Measurements from ENCODE around the gene C14orf93. TPM values are rescaled to one million over a fixed set of nuclear protein-coding genes. Genes with fewer than 3 reads are reported as not detected.

Gene C14orf93
- total RNA-seq, 6 experiments from 2014 or later, result 3.6 to 7.0 (median 5.7) TPM

- Mint-ChIP-seq H3K27me3 (ENCODE audit: insufficient read depth) (peaks cover 5% of the 10 kb centered on the region; the same call in 1 of the 2 replicates), H3K27ac (peak overlapping the region; percentile 74), H3K4me3 (no peak overlapping the region), H3K4me1 (ENCODE audit: low read depth) (peaks cover 45% of the 10 kb centered on the region), H3K36me3 (ENCODE audit: low read depth) (peaks cover 28% of the 10 kb centered on the region), H3K9me3 (no peaks in the 10 kb centered on the region)
- no peak for DNase-seq
- TF ChIP-seq CTCF (IDR thresholded peaks at IDR 0.05), result no peak
Measured at GRCh38 chr14:22981090-22981875, 28.7 kb downstream of the C14orf93 start.

- Mint-ChIP-seq H3K4me3 (no peak overlapping the region; the same call in 1 of the 2 replicates), H3K27ac (peak overlapping the region; percentile 86), H3K36me3 (ENCODE audit: low read depth) (peaks cover 29% of the 10 kb centered on the region), H3K4me1 (ENCODE audit: low read depth) (peaks cover 48% of the 10 kb centered on the region), H3K9me3 (no peaks in the 10 kb centered on the region), H3K27me3 (ENCODE audit: insufficient read depth) (peaks cover 5% of the 10 kb centered on the region; the same call in 1 of the 2 replicates)
- TF ChIP-seq CTCF (IDR thresholded peaks at IDR 0.05), result no peak
- DNase-seq, result peak; percentile 38
Measured at GRCh38 chr14:22980672-22981089, 29.3 kb downstream of the C14orf93 start.

- H3K4me1 Mint-ChIP-seq (ENCODE audit: low read depth), result peaks cover 54% of the 10 kb centered on the region
- DNase-seq, result no peak
- peak overlapping the region; percentile 86 for H3K27ac Mint-ChIP-seq
- TF ChIP-seq CTCF (IDR thresholded peaks at IDR 0.05), result no peak
- no peaks in the 10 kb centered on the region for H3K9me3 Mint-ChIP-seq
- H3K36me3 Mint-ChIP-seq (ENCODE audit: low read depth), result peaks cover 33% of the 10 kb centered on the region
- H3K27me3 Mint-ChIP-seq (ENCODE audit: insufficient read depth), result peaks cover 7% of the 10 kb centered on the region; the same call in 1 of the 2 replicates
- no peak overlapping the region; the same call in 1 of the 2 replicates for H3K4me3 Mint-ChIP-seq
Measured at GRCh38 chr14:22979748-22980392, 30.1 kb downstream of the C14orf93 start.

GRCh38 chr14:22978981-22979671 is 30.8 kb downstream of the C14orf93 start:
- Mint-ChIP-seq H3K9me3 (no peaks in the 10 kb centered on the region), H3K27ac (peak overlapping the region; percentile 86), H3K4me3 (no peak overlapping the region; the same call in 1 of the 2 replicates), H3K27me3 (ENCODE audit: insufficient read depth) (peaks cover 7% of the 10 kb centered on the region), H3K4me1 (ENCODE audit: low read depth) (peaks cover 56% of the 10 kb centered on the region), H3K36me3 (ENCODE audit: low read depth) (peaks cover 40% of the 10 kb centered on the region)
- no peak for DNase-seq
- TF ChIP-seq CTCF (IDR thresholded peaks at IDR 0.05), result no peak

GRCh38 chr14:22978487-22978837 is 31.5 kb downstream of the C14orf93 start:
- Mint-ChIP-seq H3K4me3 (no peak overlapping the region; the same call in 1 of the 2 replicates), H3K36me3 (ENCODE audit: low read depth) (peaks cover 46% of the 10 kb centered on the region), H3K27ac (peak overlapping the region; percentile 86), H3K4me1 (ENCODE audit: low read depth) (peaks cover 62% of the 10 kb centered on the region), H3K9me3 (no peaks in the 10 kb centered on the region), H3K27me3 (ENCODE audit: insufficient read depth) (peaks cover 7% of the 10 kb centered on the region)
- no peak for TF ChIP-seq CTCF (IDR thresholded peaks at IDR 0.05)
- DNase-seq, result no peak
